Lower lobe of right lung (tissue), 2 donors: ENCODE measurements around the gene NOVA1. TPM values are rescaled to one million over a fixed set of nuclear protein-coding genes. Genes with fewer than 3 reads are reported as not detected.

ENCODE experiments used
- ATAC-seq, 2 donors: fragments of 200-7000 bp; cut with Tn5 transposase; one replicate each; pipeline ENCODE4 v1.9.1; 2020 to 2022; ENCODE audit warnings: mild to moderate bottlenecking in 2 of 2, moderate library complexity in 2 of 2
- DNase-seq: peaks from one replicate; pipeline ENCODE4 v3.0.0-alpha.2; 2020
- H3K27ac ChIP-seq: fragments of 200-600 bp; one replicate; pipeline ENCODE4 v1.8.0; 2022
- H3K27me3 ChIP-seq: fragments of 200-600 bp; one replicate; pipeline ENCODE4 v1.8.0; 2022; ENCODE audit warnings: low read depth
- H3K36me3 ChIP-seq: fragments of 200-600 bp; one replicate; pipeline ENCODE4 v1.8.0; 2022; ENCODE audit warnings: mild to moderate bottlenecking
- H3K4me1 ChIP-seq: fragments of 200-600 bp; one replicate; pipeline ENCODE4 v1.8.0; 2022
- H3K4me3 ChIP-seq: fragments of 200-600 bp; one replicate; pipeline ENCODE4 v1.8.0; 2022; ENCODE audit warnings: mild to moderate bottlenecking
- H3K9me3 ChIP-seq: fragments of 200-600 bp; one replicate; pipeline ENCODE4 v1.8.0; 2022
- intact Hi-C: fragments of 100-400 bp; cut with DNase I; formaldehyde crosslinking; loops from one replicate; pipeline ENCODE4 v1.11.0; 2022
- total RNA-seq: library from RNA; stranded (reverse); fragmentation: NEBNext Ultra II Directional; extraction: Animal tissue kit (Norgen Biotek cat#: 25700); gene quantifications from one replicate; pipeline ENCODE4 v1.2.1, GENCODE V29; 2021
- TF ChIP-seq, protein P1 (sequence below): fragments of 200-600 bp; IDR thresholded peaks from one replicate; pipeline ENCODE4 v1.8.0; 2022; ENCODE audit warnings: antibody characterized with exemption, mild to moderate bottlenecking
- donor health status: DM: no; HTN: yes; CAD: no; lungs with severe emphysema.

The NOVA1 gene
- total RNA-seq, 1 donor from 2014 or later, result 3.4 TPM

- no peak overlapping the region for H3K27ac ChIP-seq
- intact Hi-C loops, result no loop called here
Observed at GRCh38 chr14:26593357-26593756, 4.5 kb downstream of the NOVA1 start.

DNA sequence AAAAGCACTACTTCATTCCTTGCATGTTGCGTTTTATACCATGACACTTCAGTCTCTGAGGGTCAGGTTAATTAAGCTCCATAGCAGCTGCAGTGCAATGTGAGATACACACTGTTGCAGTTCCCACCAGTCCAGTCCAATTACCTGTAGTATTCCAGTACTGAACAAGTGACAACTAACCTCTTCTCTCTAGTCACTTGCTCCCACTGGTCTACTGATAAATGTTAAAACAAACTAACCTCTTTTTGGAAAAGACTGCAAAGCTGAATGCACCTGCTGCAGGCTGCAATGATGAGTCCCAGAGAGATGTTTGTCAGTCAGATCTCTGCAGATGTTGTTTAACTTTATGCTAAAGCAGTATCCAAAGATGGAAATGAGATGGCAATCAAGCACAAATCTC is 7.9 kb downstream of the NOVA1 start:
- H3K36me3 ChIP-seq, result no peaks in the 10 kb centered on the region
- no peaks in the 10 kb centered on the region for H3K4me1 ChIP-seq
- H3K9me3 ChIP-seq, result no peaks in the 10 kb centered on the region
- DNase-seq (no peak), ATAC-seq (no peak)
- H3K27me3 ChIP-seq, result no peaks in the 10 kb centered on the region
- H3K4me3 ChIP-seq, result no peak overlapping the region
- intact Hi-C loops, result no loop called here
- TF ChIP-seq, protein P1, sequence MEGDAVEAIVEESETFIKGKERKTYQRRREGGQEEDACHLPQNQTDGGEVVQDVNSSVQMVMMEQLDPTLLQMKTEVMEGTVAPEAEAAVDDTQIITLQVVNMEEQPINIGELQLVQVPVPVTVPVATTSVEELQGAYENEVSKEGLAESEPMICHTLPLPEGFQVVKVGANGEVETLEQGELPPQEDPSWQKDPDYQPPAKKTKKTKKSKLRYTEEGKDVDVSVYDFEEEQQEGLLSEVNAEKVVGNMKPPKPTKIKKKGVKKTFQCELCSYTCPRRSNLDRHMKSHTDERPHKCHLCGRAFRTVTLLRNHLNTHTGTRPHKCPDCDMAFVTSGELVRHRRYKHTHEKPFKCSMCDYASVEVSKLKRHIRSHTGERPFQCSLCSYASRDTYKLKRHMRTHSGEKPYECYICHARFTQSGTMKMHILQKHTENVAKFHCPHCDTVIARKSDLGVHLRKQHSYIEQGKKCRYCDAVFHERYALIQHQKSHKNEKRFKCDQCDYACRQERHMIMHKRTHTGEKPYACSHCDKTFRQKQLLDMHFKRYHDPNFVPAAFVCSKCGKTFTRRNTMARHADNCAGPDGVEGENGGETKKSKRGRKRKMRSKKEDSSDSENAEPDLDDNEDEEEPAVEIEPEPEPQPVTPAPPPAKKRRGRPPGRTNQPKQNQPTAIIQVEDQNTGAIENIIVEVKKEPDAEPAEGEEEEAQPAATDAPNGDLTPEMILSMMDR, result no peak
- no peak overlapping the region for H3K27ac ChIP-seq

More at GRCh38 chr14:26593357-26593756, 4.5 kb downstream of the NOVA1 start:
- Histone ChIP-seq H3K27me3 (no peaks in the 10 kb centered on the region), H3K4me1 (no peaks in the 10 kb centered on the region), H3K36me3 (no peaks in the 10 kb centered on the region), H3K4me3 (no peak overlapping the region), H3K9me3 (no peaks in the 10 kb centered on the region)
- ATAC-seq (no peak), DNase-seq (no peak)
- TF ChIP-seq, protein P1, result no peak

DNA sequence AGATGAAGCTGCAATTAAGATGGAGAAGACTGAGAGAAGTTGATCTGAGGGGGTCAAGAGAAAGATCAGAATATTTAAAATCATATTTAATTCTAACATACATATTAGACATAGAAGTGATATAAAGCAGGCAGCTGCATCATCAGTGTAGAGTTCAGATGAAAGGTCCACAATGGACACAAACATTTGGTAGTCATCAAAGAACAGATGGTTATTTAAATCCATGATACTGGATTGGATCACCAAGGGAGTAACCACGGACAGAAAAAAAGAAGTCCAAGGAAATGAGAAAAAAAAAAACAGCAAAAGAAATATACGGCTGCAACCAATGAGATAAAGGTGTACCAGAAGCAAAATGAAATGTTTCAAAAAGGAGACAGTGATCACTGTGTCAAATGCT is 20.1 kb downstream of the NOVA1 start:
- Histone ChIP-seq H3K27ac (no peak overlapping the region), H3K4me1 (no peaks in the 10 kb centered on the region), H3K9me3 (no peaks in the 10 kb centered on the region), H3K36me3 (no peaks in the 10 kb centered on the region), H3K4me3 (no peak overlapping the region), H3K27me3 (no peaks in the 10 kb centered on the region)
- DNase-seq (no peak), ATAC-seq (no peak)
- intact Hi-C loops, result no loop called here
- TF ChIP-seq, protein P1, result no peak

DNA sequence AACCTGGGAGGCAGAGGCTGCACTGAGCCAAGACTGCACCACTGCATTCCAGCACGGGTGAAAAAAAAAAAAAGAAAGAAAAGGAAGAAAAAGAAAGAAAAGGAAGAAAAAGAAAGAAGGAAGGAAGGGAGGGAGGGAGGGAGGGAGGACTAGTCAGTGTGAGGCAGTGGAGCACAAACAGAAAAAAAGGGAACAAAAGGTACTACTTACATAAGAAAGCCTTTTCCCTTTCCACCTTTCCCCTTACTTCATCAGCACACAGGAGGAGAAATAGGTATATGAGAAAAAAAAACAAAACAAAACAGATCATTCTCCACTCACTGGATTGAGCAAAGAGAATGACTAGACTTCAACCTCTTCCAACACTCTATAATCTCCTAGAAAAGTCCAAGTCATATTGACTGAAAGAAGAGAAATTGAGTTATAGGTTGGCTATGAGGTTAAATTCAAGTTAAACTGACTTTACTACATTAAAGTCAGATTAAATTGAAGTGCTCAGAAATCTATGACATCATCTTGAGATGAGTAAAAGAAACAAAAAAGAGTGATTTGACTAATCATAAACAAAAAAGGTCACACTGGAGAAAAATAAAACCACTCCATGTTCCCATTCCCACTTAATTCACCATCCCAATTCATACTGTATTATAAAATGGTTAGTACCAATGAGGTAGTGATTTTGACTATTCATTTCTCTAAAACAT is 43.6 kb downstream of the NOVA1 start:
- Histone ChIP-seq H3K4me3 (no peak overlapping the region), H3K27ac (no peak overlapping the region), H3K9me3 (no peaks in the 10 kb centered on the region), H3K4me1 (no peaks in the 10 kb centered on the region), H3K27me3 (no peaks in the 10 kb centered on the region), H3K36me3 (no peaks in the 10 kb centered on the region)
- no peak for ATAC-seq
- TF ChIP-seq, protein P1, result no peak
- intact Hi-C loops, result no loop called here
- no peak for DNase-seq

DNA sequence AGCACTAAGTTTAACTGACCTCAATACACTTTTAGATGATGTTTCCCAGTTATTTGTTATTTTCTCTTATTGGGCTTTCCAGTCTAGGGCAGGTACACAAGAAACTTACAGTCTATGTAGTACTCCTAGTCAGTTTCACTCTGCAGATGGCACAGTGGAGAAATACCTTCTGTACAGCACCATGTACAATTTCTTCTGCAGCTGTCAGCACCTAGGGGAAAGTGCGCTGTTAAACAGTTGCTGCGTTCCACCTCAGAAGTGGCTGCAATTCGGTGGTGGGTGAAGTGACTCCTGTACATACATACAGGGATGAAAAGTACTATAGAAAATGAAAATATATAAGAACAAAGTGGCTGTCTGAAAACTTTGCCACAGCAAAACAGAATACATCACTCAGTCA is 48.3 kb downstream of the NOVA1 start:
- no peaks in the 10 kb centered on the region for H3K9me3 ChIP-seq
- H3K27ac ChIP-seq, result no peak overlapping the region
- H3K4me1 ChIP-seq, result no peaks in the 10 kb centered on the region
- TF ChIP-seq, protein P1, result no peak
- H3K36me3 ChIP-seq, result no peaks in the 10 kb centered on the region
- DNase-seq (no peak), ATAC-seq (no peak)
- no peak overlapping the region for H3K4me3 ChIP-seq
- intact Hi-C loops, result no loop called here
- H3K27me3 ChIP-seq, result no peaks in the 10 kb centered on the region
